Measurements from ENCODE around the gene TGFA.

TGFA gene

DNA sequence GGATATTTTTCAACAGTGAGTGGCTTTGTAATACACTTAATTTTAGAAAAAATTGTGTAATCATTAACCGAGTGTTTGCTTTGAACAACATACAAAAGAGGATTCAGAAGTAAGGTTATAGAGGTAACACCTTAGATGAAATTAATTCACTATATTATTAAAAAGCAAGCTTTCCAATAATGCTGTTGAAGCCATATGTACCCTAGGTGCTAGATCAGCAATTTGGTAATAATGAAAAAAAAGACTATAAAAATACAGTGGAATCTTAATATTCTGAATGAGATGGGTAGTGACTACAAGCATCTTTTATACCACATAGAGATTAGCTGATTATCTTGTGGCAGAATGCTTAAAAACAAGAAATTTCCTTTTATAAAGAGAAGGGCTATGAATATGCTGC is 136.6 kb downstream of the TGFA start:
- DNase-seq (ENCODE audit: low read depth), result no peak

DNA sequence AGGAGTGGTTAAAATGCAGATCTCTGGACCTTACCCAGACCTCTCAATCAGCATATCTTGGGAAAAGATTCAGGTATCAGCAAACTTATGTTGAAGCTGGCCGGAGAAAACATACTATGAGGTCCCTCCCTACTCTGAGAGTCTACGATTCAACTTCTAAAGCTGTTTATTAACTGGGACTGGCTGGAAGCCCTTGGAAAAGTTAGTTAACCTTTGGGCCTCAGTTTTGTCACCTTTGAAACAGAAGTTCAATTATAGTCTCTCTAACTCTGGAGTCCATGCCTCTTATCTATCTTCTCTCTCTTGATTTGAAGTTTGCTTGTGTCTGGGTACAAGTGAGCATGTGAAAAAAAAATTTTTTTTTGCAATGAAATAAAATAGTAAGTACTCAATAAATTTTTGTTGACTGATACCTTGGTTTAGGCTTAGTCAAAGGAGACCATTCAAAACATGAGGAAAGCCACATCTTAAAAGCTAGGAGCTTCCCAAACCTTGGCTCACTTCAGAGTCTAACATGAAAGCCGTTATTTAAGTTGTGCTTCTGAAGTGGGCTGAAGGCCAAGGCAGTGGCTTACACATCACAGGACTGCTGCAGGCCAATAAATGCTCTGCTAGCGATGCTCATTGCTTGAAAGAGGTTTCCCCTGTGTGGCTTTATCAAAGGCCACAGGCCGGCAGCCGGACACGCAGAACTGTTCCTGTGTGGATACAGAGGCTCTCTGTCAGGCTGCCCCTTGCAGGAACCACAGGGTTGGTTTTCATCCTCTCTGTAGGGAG is 141.1 kb downstream of the TGFA start:
- DNase-seq (ENCODE audit: low read depth), result peak; percentile 11

DNA sequence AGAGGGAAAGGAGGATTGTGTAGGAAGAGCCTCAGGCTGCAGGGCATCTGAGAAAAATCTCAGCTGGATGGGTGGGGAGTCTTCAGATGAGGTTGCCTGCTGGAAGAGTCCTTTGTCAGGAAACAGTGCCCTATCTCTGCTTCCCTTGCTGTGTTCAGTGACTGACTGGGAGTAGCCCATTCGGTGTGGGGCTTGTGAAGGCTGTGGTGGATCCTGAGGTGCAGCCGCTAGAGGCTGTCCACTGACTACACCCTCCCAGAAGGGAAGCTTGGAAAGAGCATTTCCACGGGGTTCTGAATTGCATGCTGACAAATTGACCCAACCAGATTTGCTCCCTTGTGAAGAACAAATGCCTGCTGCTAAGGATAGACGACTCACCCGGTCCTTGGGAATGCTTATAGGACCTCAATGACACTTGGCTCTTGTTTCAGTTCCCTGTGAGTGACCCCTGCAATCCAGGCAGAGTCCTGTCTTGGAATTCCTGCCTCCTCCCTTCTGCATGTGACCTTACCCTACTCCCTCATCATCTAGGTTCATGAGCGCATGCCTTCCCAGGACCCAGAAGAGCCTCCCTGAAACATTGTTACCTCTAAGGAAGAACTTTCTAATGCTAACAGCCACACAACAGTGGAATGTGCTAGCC is 142.0 kb downstream of the TGFA start:
- no peak for DNase-seq (ENCODE audit: low read depth)

DNA sequence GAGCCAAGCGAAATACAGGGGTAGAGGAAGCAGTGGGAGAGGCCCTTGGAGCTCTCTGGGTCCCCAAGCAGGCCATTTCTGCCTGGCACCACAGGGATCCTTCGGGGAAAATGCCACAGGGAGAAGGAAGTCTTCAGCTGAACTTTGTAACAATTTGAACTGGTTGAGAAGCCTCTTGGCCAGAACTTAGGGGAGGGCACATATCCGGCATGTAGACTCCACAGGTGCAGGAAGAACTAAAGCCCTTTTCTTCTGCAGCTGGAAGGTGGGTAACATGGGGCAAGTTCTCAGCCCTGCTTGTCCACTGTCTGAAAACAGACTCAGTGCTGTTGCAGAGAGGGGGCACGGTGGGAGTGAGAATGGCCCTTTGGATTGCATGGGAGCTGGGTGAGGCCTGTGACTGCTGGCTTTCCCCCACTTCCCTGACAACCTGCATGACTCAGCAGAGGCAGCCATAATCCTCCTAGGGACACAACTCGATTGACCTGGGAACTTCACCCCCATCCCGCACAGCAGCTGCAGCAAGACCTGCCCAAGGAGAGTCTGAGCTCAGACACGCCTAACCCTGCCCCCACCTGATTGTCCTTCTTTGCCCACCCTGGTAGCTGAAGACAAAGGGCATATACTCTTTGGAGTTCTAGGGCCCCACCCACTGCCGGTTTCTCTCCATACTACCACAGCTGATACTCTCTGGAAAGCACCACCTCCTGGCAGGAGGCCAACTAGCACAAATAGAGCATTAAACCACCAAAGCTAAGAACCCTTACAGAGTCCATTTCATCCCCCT is 150.2 kb downstream of the TGFA start:
- DNase-seq (ENCODE audit: low read depth), result no peak

DNA sequence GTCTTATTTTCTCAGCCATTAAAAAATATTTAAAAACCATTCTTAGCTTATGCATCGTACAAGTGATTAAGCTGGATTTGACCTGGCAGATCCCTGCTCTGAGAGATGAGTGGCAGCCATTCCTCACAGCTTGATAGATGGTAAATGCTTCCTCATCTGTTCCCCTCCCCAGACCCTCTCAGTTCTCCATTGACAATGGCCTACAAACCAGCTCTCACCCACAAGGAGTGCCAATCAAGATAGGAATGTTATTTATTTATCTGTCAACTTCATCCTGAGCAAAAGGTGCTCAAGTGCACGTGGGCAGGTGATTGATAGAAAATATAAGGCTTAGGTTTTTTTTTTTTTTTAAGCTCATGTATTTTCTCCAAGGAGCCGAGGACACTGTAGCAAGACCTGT is 153.1 kb downstream of the TGFA start:
- no peak for DNase-seq (ENCODE audit: low read depth)

DNA sequence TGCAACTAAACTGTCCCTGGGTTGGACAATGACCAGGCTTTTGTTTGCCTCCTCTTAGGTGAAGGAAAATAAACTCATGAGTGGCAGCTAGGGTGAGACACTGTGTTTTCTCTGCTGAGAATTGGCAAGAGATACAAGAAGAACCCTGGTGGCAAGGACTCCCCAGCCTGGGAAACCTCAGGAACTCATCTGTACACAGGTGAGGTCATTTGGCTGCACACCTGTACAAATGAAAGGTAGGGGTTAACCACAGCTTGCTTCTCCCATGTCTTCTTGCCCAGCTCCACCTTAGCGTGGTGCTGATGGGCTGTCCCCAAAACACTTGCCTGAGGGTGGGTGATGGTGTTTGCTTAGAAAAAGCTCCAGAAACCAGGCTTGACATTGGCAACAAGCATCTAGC is 154.6 kb downstream of the TGFA start:
- DNase-seq (ENCODE audit: low read depth), result no peak

All from iris pigment epithelial cell (primary cell).